Measurements from ENCODE around the gene THEMIS. TPM values are rescaled to one million over a fixed set of nuclear protein-coding genes. Genes with fewer than 3 reads are reported as not detected.

THEMIS gene
- total and polyA plus RNA-seq, 10 donors = 0.80 to 17.8 (median 12.7) TPM

- intact Hi-C loops (cut with DNase I; ENCODE audit: low total_unique reads) = no loop called here
- Histone ChIP-seq H3K4me3 (no peak overlapping the region), H3K27me3 (replicated peaks in 1 of 7) (no peaks in the 10 kb centered on the region), H3K27ac (no peak overlapping the region), H3K9me3 (no peaks in the 10 kb centered on the region), H3K4me1 (no peaks in the 10 kb centered on the region), H3K36me3 (no peaks in the 10 kb centered on the region)
- 48 to 64% (median 54%) methylated on average over 1 of the region's 1 CpG for WGBS, 5 donors
- no peak for DNase-seq
- TF ChIP-seq POLR2AphosphoS5 (IDR thresholded peaks at IDR 0.05) = no peak
Observed at GRCh38 chr6:127725821-127726220, 175.0 kb downstream of the THEMIS start.

GRCh38 chr6:127718694-127719093 is 182.2 kb downstream of the THEMIS start:
- intact Hi-C loops (cut with DNase I; ENCODE audit: low total_unique reads) = no loop called here
- no peak overlapping the region for H3K27ac ChIP-seq
- TF ChIP-seq CTCF (IDR thresholded peaks at IDR 0.05 in 8 of 11, conservative IDR thresholded peaks at IDR 0.05 in 3 of 11) (no peak), POLR2AphosphoS5 (IDR thresholded peaks at IDR 0.05) (no peak), POLR2A (IDR thresholded peaks at IDR 0.05) (no peak)
- no peaks in the 10 kb centered on the region for H3K27me3 ChIP-seq (replicated peaks in 1 of 7)
- H3K36me3 ChIP-seq = no peaks in the 10 kb centered on the region
- no peaks in the 10 kb centered on the region for H3K9me3 ChIP-seq
- H3K4me3 ChIP-seq = no peak overlapping the region
- WGBS, 5 donors = 80 to 92% (median 89%) methylated on average over 3 of the region's 3 CpGs
- no peaks in the 10 kb centered on the region for H3K4me1 ChIP-seq
- no peak for DNase-seq

GRCh38 chr6:127717384-127717783 is 183.5 kb downstream of the THEMIS start:
- no peak for DNase-seq
- intact Hi-C loops (cut with DNase I; ENCODE audit: low total_unique reads) = no loop called here
- H3K36me3 ChIP-seq = no peaks in the 10 kb centered on the region
- WGBS, 5 donors = 76 to 98% (median 91%) methylated on average over 2 of the region's 2 CpGs
- TF ChIP-seq CTCF (IDR thresholded peaks at IDR 0.05 in 8 of 11, conservative IDR thresholded peaks at IDR 0.05 in 3 of 11) (no peak), POLR2A (IDR thresholded peaks at IDR 0.05) (no peak), POLR2AphosphoS5 (IDR thresholded peaks at IDR 0.05) (no peak)
- H3K27me3 ChIP-seq (replicated peaks in 1 of 7) = no peaks in the 10 kb centered on the region
- H3K4me1 ChIP-seq = no peaks in the 10 kb centered on the region
- H3K27ac ChIP-seq = no peak overlapping the region
- H3K4me3 ChIP-seq = no peak overlapping the region
- H3K9me3 ChIP-seq = no peaks in the 10 kb centered on the region

GRCh38 chr6:127716465-127716864 is 184.4 kb downstream of the THEMIS start:
- Histone ChIP-seq H3K4me1 (no peaks in the 10 kb centered on the region), H3K9me3 (no peaks in the 10 kb centered on the region), H3K4me3 (no peak overlapping the region), H3K36me3 (no peaks in the 10 kb centered on the region), H3K27me3 (replicated peaks in 1 of 7) (no peaks in the 10 kb centered on the region), H3K27ac (no peak overlapping the region)
- WGBS, 5 donors = 76 to 90% (median 83%) methylated on average over 2 of the region's 2 CpGs
- TF ChIP-seq POLR2AphosphoS5 (IDR thresholded peaks at IDR 0.05) (no peak), POLR2A (IDR thresholded peaks at IDR 0.05) (no peak), CTCF (IDR thresholded peaks at IDR 0.05 in 8 of 11, conservative IDR thresholded peaks at IDR 0.05 in 3 of 11) (no peak)
- no peak for DNase-seq
- intact Hi-C loops (cut with DNase I; ENCODE audit: low total_unique reads) = no loop called here

GRCh38 chr6:127710668-127711067 is 190.2 kb downstream of the THEMIS start:
- Histone ChIP-seq H3K36me3 (no peaks in the 10 kb centered on the region), H3K4me1 (no peaks in the 10 kb centered on the region), H3K9me3 (no peaks in the 10 kb centered on the region), H3K4me3 (no peak overlapping the region), H3K27ac (no peak overlapping the region), H3K27me3 (replicated peaks in 1 of 7) (no peaks in the 10 kb centered on the region)
- intact Hi-C loops (cut with DNase I; ENCODE audit: low total_unique reads) = no loop called here
- TF ChIP-seq CTCF (IDR thresholded peaks at IDR 0.05 in 8 of 11, conservative IDR thresholded peaks at IDR 0.05 in 3 of 11) (no peak), POLR2AphosphoS5 (IDR thresholded peaks at IDR 0.05) (no peak), POLR2A (IDR thresholded peaks at IDR 0.05) (no peak)
- DNase-seq = no peak
- 93 to 97% (median 96%) methylated on average over 3 of the region's 3 CpGs for WGBS, 5 donors

All from spleen (tissue), 11 donors.